GM12891 (cell line): Measurements from ENCODE around the gene TTC39C.

ENCODE experiments used
- DNase-seq: peaks from one replicate; pipeline ENCODE4 v3.0.0; 2011; ENCODE audit warnings: low spot score; ENCODE audit not compliant: insufficient read length
- FAIRE-seq: peaks from 2 replicates; lab custom pipeline; 2011; peaks lifted over from hg19 to GRCh38; lab: Jason Lieb, UNC
- PAX5 ChIP-seq: IDR thresholded peaks from 2 replicates; pipeline ENCODE4 v1.6.1; 2011; ENCODE audit warnings: low read length, moderate library complexity, mild to moderate bottlenecking; ENCODE audit not compliant: insufficient read depth, severe bottlenecking
- POLR2A ChIP-seq: IDR thresholded peaks from 2 replicates; pipeline ENCODE4 v1.6.1; 2011; ENCODE audit warnings: low read depth, low read length, control low read depth
- POLR2AphosphoS5 ChIP-seq: IDR thresholded peaks from 2 replicates; pipeline ENCODE4 v1.6.1; 2011; ENCODE audit warnings: low read depth, low read length, control low read depth
- POU2F2 ChIP-seq: IDR thresholded peaks from 2 replicates; pipeline ENCODE4 v1.6.1; 2011; ENCODE audit warnings: low read depth, mild to moderate bottlenecking, control low read depth, low read length, moderate library complexity
- SPI1 ChIP-seq: IDR thresholded peaks from 2 replicates; pipeline ENCODE4 v1.6.1; 2011; ENCODE audit warnings: low read depth, low read length, control low read depth
- TAF1 ChIP-seq: IDR thresholded peaks from 2 replicates; pipeline ENCODE4 v1.6.1; 2011; ENCODE audit warnings: low read depth, low read length, control low read depth

Gene TTC39C

DNA sequence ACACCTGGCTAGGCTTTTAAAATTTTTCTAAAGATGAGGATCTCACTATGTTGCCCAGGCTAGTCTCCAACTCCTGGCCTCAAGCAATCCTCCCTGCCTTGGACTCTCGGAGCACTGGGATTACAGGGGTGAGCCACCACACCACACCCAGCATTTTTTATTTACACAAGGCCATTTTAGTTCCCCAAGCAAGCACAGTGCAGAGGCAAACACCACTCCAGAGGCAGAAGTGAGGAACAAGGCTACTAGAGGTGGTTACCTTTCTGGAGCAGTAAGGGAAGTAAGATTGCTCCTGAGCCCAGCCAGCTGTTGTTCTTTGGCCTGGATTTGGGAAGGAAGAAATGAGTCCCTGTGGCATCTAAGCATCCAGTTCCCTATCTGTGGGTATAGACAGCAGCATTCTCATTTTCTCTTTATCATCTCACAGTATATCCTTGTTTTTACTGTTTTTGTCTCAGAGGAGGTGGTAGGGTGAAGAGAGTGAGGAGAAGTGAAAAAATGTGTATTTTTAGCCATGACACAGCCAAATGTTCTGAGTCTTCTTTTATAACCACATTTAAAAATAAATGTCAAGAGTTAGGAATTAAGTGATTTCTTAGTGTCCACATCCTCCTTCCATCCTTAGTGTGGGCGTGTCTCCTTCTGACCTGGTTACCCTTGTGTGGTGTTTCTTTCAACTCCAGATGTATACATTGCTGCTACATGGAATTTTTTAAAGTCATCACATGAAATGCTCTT is 10.5 kb upstream of the TTC39C start:
- no peak for DNase-seq
- TF ChIP-seq SPI1 (peak; percentile 50; the same call in 1 of the 2 replicates), POLR2A (no peak), POLR2AphosphoS5 (no peak)
- peak; percentile 71 for FAIRE-seq

- TF ChIP-seq POU2F2 (no peak), TAF1 (no peak), PAX5 (no peak), POLR2AphosphoS5 (no peak), SPI1 (no peak), POLR2A (no peak)
- FAIRE-seq: no peak
- no peak for DNase-seq
Measured at GRCh38 chr18:24006712-24007313, 7.7 kb upstream of the TTC39C start.

DNA sequence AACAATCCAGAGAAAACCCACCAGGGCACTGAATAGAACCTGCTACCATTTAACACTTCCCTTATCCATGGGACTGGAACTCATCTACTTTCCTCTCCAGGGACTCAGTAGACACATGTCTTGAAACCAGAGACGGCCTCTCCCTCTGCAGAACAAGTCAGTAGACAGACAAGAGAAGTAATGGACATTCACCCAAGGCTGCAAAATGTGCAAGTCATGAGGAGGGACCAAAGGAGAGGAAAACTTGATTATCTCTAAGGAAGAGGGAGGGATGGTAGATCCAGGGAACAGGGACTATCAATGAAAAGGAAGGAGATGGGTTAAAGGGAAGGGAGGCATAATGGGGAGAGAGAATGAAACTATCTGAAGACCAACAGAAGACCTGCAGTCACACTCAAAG is 5.3 kb upstream of the TTC39C start:
- DNase-seq (no peak), FAIRE-seq (no peak)
- no peak for TF ChIP-seq POLR2AphosphoS5

- FAIRE-seq (peak; percentile 99), DNase-seq (no peak)
- peak; percentile 79 for TF ChIP-seq PAX5
- no peak for TF ChIP-seq POLR2A
- peak; percentile 50; the same call in 1 of the 2 replicates for TF ChIP-seq POLR2AphosphoS5
- TF ChIP-seq POU2F2: peak; percentile 72; the same call in 1 of the 2 replicates
- 0 out of 2 replicates have a peak, but pooled peaks have one; percentile 28 for TF ChIP-seq TAF1
- TF ChIP-seq SPI1: peak; percentile 90
Measured at GRCh38 chr18:24009651-24010333, 4.8 kb upstream of the TTC39C start.

DNA sequence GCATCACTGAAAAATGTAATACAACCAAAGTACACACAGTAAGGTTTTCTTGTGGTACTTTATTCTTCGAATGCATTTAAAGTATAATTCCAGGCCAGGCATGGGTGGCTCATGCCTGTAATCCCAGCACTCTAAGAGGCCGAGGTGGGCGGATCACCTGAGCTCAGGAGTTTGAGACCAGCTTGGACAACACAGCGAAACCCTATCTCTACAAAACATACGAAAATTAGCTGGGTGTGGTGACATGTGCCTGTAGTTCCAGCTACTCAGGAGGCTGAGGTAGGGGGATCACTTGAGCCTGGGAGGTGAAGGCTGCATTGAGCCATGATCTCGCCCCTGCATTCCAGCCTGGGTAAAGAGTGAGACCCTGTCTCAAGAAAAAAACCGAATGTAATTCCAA is 3.9 kb upstream of the TTC39C start:
- FAIRE-seq (peak; percentile 20), DNase-seq (no peak)
- TF ChIP-seq POLR2AphosphoS5 (no peak), POU2F2 (no peak), POLR2A (no peak), PAX5 (no peak), SPI1 (no peak), TAF1 (no peak)

DNA sequence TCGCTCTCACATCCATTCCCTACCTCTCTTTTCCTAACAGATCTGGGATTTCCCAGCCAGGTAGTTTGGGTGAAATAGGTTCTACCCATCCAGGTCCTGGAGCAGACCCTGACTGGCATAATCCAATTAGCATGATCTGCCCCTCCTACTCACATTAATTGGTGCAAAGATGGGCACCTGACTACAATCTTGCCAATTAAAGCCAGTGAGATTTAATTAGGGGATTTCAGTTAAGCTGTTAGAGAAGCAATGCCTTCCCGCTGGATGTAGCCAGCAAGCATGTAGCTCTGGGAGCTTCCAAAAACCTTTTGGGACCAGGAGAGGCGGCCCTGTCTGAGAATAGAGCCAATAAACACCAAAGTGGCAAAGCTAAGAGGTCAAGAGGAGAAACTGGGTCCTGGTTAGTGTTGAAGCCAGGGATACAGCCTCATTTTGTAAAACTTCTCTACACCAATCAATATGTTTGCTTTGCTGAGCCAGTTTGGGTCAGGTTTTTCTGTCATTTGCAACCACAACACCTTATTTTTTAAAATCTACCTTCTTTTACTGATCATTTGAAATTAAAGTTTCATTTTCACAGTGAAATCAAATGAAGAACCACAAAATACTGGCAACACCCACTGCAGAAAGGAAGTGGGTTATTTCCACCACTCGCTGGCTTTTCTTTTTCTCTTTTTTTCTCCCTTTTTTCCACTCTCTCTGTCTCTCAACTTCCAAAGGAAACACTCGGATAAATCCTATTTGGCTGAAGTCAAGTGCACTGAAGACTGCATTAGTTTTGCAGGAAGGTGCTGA is 3.2 kb upstream of the TTC39C start:
- TF ChIP-seq POU2F2 (no peak), TAF1 (0 out of 2 replicates have a peak, but pooled peaks have one; percentile 14), PAX5 (no peak), POLR2AphosphoS5 (no peak), POLR2A (no peak), SPI1 (peak; percentile 75)
- FAIRE-seq: peak; percentile 81
- DNase-seq: no peak

- TF ChIP-seq POLR2AphosphoS5 (no peak), PAX5 (no peak), POU2F2 (no peak), POLR2A (no peak), SPI1 (no peak), TAF1 (no peak)
- FAIRE-seq: no peak
- DNase-seq: no peak
Measured at GRCh38 chr18:24013051-24013450, 1.5 kb upstream of the TTC39C start.

GRCh38 chr18:24014986-24015638 is 558 bp downstream of the TTC39C start:
- TF ChIP-seq POLR2AphosphoS5 (no peak; the same call in 1 of the 2 replicates), SPI1 (no peak), PAX5 (no peak), TAF1 (no peak), POLR2A (no peak), POU2F2 (no peak)

More at GRCh38 chr18:24014986-24015638, 558 bp downstream of the TTC39C start:
- peak; percentile 71 for FAIRE-seq
- no peak for DNase-seq
